HEK293 (cell line): Measurements from ENCODE around the gene OXNAD1.
A peak's percentile ranks its signal among the peaks of the same experiment; 100 is the strongest.

Source experiments
- CTCF ChIA-PET: fragments of 350-600 bp; formaldehyde crosslinking; extraction: SDS; loops from one replicate; lab custom pipeline; 2021; ENCODE audit warnings: antibody characterized with exemption; lab: Yijun Ruan, JAX
- POLR2A ChIA-PET: fragments of 300-600 bp; formaldehyde crosslinking; extraction: SDS; loops from one replicate; lab custom pipeline; 2020; ENCODE audit warnings: antibody characterized with exemption, inconsistent platforms; lab: Yijun Ruan, JAX
- H3K27ac ChIP-seq: fragments of 200-500 bp; sonication (Bioruptor generic); 2 replicates; pipeline ENCODE4 v1.5.1; 2014; ENCODE audit warnings: low read depth, low read length, control low read depth, inconsistent platforms; ENCODE audit errors: extremely low read depth
- H3K36me3 ChIP-seq, 2 experiments: fragments of 200-500 bp in 1 of 2; sonication (Bioruptor generic) in 1 of 2; 1 replicate in 1 of 2; 2 replicates in 1 of 2; pipeline ENCODE4 v1.5.1; 2014 to 2017; ENCODE audit warnings: inconsistent platforms in 2 of 2, low read length in 2 of 2; ENCODE audit not compliant: control insufficient read depth in 2 of 2, insufficient read depth in 1 of 2
- H3K4me1 ChIP-seq: fragments of 200-500 bp; sonication (Bioruptor generic); 2 replicates; pipeline ENCODE4 v1.5.1; 2014; ENCODE audit warnings: mild to moderate bottlenecking, low read length, inconsistent platforms; ENCODE audit not compliant: control insufficient read depth, insufficient read depth
- H3K4me3 ChIP-seq: 2 replicates; pipeline ENCODE4 v1.5.1; 2011; ENCODE audit warnings: low read depth, mild to moderate bottlenecking, control low read depth, low read length, moderate library complexity
- H3K9me3 ChIP-seq: fragments of 200-500 bp; sonication (Bioruptor generic); 2 replicates; pipeline ENCODE4 v1.5.1; 2014; ENCODE audit warnings: low read depth, low read length, inconsistent platforms; ENCODE audit not compliant: control insufficient read depth, insufficient read depth
- CTCF ChIP-seq: fragments of 450-650 bp; formaldehyde crosslinking; IDR thresholded peaks from 2 replicates; pipeline ENCODE4 v1.5.1; 2016; ENCODE audit warnings: missing biosample characterization, missing genetic modification characterization
- INSM2 ChIP-seq: fragments of 450-650 bp; formaldehyde crosslinking; IDR thresholded peaks from 2 replicates; pipeline ENCODE4 v1.5.1; 2016; ENCODE audit warnings: missing biosample characterization, missing genetic modification characterization
- KLF7 ChIP-seq: fragments of 450-650 bp; formaldehyde crosslinking; IDR thresholded peaks from 2 replicates; pipeline ENCODE4 v1.5.1; 2016; ENCODE audit warnings: missing biosample characterization, missing genetic modification characterization, borderline replicate concordance
- OSR2 ChIP-seq: fragments of 450-650 bp; formaldehyde crosslinking; IDR thresholded peaks from 2 replicates; pipeline ENCODE4 v1.5.1; 2016; ENCODE audit warnings: missing biosample characterization, missing genetic modification characterization
- REST ChIP-seq: fragments of 450-650 bp; formaldehyde crosslinking; IDR thresholded peaks from 2 replicates; pipeline ENCODE4 v1.5.1; 2016; ENCODE audit warnings: missing biosample characterization, missing genetic modification characterization
- SETDB1 ChIP-seq: IDR thresholded peaks from one replicate; pipeline ENCODE4 v1.6.1; 2017; ENCODE audit warnings: mild to moderate bottlenecking, low read length, moderate library complexity, mixed read lengths; ENCODE audit not compliant: insufficient read length
- SP2 ChIP-seq: fragments of 450-650 bp; formaldehyde crosslinking; IDR thresholded peaks from 2 replicates; pipeline ENCODE4 v1.5.1; 2016; ENCODE audit warnings: missing biosample characterization, missing genetic modification characterization
- YY1 ChIP-seq: fragments of 450-650 bp; formaldehyde crosslinking; IDR thresholded peaks from 2 replicates; pipeline ENCODE4 v1.5.1; 2018; ENCODE audit warnings: missing biosample characterization, missing genetic modification characterization
- ZBTB17 ChIP-seq: fragments of 450-650 bp; formaldehyde crosslinking; IDR thresholded peaks from 2 replicates; pipeline ENCODE4 v1.5.1; 2016; ENCODE audit warnings: missing biosample characterization, missing genetic modification characterization
- ZBTB21 ChIP-seq: fragments of 450-650 bp; formaldehyde crosslinking; IDR thresholded peaks from 2 replicates; pipeline ENCODE4 v1.5.1; 2017; ENCODE audit warnings: missing biosample characterization, missing genetic modification characterization
- ZBTB26 ChIP-seq: fragments of 450-650 bp; formaldehyde crosslinking; optimal IDR thresholded peaks from 2 replicates; pipeline ENCODE3; 2016; ENCODE audit warnings: missing biosample characterization, mild to moderate bottlenecking, missing genetic modification characterization
- ZBTB8A ChIP-seq: fragments of 450-650 bp; formaldehyde crosslinking; IDR thresholded peaks from 2 replicates; pipeline ENCODE4 v1.5.1; 2016; ENCODE audit warnings: missing biosample characterization, missing genetic modification characterization
- ZNF202 ChIP-seq: fragments of 450-650 bp; formaldehyde crosslinking; IDR thresholded peaks from 2 replicates; pipeline ENCODE4 v1.5.1; 2016; ENCODE audit warnings: missing biosample characterization, missing genetic modification characterization, borderline replicate concordance
- ZNF26 ChIP-seq: fragments of 450-650 bp; formaldehyde crosslinking; IDR thresholded peaks from 2 replicates; pipeline ENCODE4 v1.5.1; 2016; ENCODE audit warnings: missing biosample characterization, missing genetic modification characterization
- ZNF292 ChIP-seq: fragments of 450-650 bp; formaldehyde crosslinking; IDR thresholded peaks from 2 replicates; pipeline ENCODE4 v1.5.1; 2016; ENCODE audit warnings: low read depth, missing biosample characterization, missing genetic modification characterization, borderline replicate concordance
- ZNF391 ChIP-seq: fragments of 450-650 bp; formaldehyde crosslinking; IDR thresholded peaks from 2 replicates; pipeline ENCODE4 v1.5.1; 2016; ENCODE audit warnings: low read depth, missing biosample characterization, missing genetic modification characterization, borderline replicate concordance
- ZNF423 ChIP-seq: fragments of 450-650 bp; formaldehyde crosslinking; IDR thresholded peaks from 2 replicates; pipeline ENCODE4 v1.5.1; 2016; ENCODE audit warnings: missing biosample characterization, missing genetic modification characterization
- ZNF561 ChIP-seq: fragments of 450-650 bp; IDR thresholded peaks from 2 replicates; pipeline ENCODE4 v1.5.1; 2018; ENCODE audit warnings: missing biosample characterization, missing genetic modification characterization, borderline replicate concordance
- ZNF629 ChIP-seq: fragments of 450-650 bp; formaldehyde crosslinking; IDR thresholded peaks from 2 replicates; pipeline ENCODE4 v1.5.1; 2017; ENCODE audit warnings: missing biosample characterization, missing genetic modification characterization
- ZNF660 ChIP-seq: fragments of 450-650 bp; IDR thresholded peaks from 2 replicates; pipeline ENCODE4 v1.5.1; 2018; ENCODE audit warnings: missing biosample characterization, mild to moderate bottlenecking, missing genetic modification characterization
- ZNF843 ChIP-seq: fragments of 450-650 bp; formaldehyde crosslinking; IDR thresholded peaks from 2 replicates; pipeline ENCODE4 v1.5.1; 2016; ENCODE audit warnings: missing biosample characterization, missing genetic modification characterization
- TF ChIP-seq, protein P1 (sequence below): fragments of 450-650 bp; formaldehyde crosslinking; IDR thresholded peaks from 2 replicates; pipeline ENCODE4 v1.5.1; 2016; ENCODE audit warnings: missing biosample characterization, missing genetic modification characterization, borderline replicate concordance
- TF ChIP-seq, protein P2 (sequence below): fragments of 450-650 bp; formaldehyde crosslinking; IDR thresholded peaks from 2 replicates; pipeline ENCODE4 v1.5.1; 2016; ENCODE audit warnings: missing biosample characterization, missing genetic modification characterization

OXNAD1 gene

DNA sequence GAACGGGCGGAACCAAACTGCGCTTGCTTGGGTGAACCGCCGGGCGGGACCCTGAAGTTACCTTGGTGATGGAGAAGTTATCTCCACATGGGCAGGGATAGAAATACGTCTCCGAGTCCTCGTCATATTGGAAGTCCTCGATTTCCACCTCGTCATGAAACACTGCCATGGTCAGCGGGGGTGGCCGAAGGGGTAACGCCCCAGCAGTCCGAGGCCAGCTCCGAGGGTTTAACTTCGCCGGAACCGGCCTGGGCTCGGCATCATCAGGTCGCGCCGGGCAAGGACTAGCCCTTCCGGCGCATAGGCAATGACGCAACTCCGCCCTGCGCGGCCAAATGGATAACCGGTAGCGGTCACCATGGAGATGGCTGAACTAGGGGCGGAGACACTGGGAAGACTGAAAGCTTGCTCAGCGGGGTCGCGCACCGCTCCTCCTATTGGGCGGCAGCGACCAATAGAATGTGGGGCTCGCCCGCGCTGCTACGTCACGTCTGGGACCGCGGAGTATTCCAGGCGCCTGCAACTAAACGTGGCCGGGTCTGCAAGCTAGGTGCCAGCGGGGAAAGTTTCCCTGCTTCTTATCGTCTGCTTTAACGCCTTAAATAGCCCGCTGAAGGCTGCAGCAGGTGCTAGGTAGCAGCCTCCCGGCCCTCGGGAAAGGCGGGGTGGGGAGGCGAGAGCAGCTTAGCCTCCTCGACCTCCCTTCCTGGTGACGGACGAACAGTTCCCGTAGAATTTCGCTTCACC lies at the start of gene OXNAD1, which contains the start of gene DPH3:
TSS of gene OXNAD1 (plus strand) at position 505 of the 747 bp plus-strand sequence. CDS start 5,741 bp downstream, outside the sequence.
TSS of gene DPH3 (minus strand) at position 236 of the 747 bp plus-strand sequence. CDS start at position 169, 67 bp downstream.
- POLR2A ChIA-PET = interaction anchor here (0.5 to 1.6 kb wide), 6 partner anchors 17 to 1059 kb away, joined by 3 to 4 read pairs (median 3); partner anchors contain the start of gene CAPN7
- Histone ChIP-seq H3K4me1 (no peaks in the 10 kb centered on the region), H3K4me3 (peak within 1 kb of the TSS; percentile 93), H3K36me3 (peaks cover 8 to 32% of the 10 kb centered on the region in 2 experiments; a peak in 2 of 3 replicates), H3K27ac (peak within 1 kb of the TSS; percentile 47; the same call in 1 of the 2 replicates), H3K9me3 (no peaks in the 10 kb centered on the region)
- CTCF ChIA-PET = interaction anchor here (0.6 to 2.2 kb wide), 8 partner anchors 13 to 1144 kb away, joined by 3 to 10 read pairs (median 3); no protein-coding TSS in a partner anchor
- TF ChIP-seq ZBTB17 (tag by site-specific recombination) = peak; percentile 86
- peak; percentile 53 for TF ChIP-seq ZBTB8A (tag by site-specific recombination)
- no peak for TF ChIP-seq ZNF26 (tag by site-specific recombination)
- TF ChIP-seq KLF7 (tag by site-specific recombination) = peak; percentile 98
- peak; percentile 92 for TF ChIP-seq ZBTB21 (tag by site-specific recombination)
- no peak for TF ChIP-seq YY1 (tag by site-specific recombination)
- TF ChIP-seq ZNF423 (tag by site-specific recombination) = no peak
- TF ChIP-seq SP2 = peak; percentile 97
- TF ChIP-seq ZNF843 (tag by site-specific recombination) = peak; percentile 67
- TF ChIP-seq ZNF292 = no peak
- peak; percentile 89 for TF ChIP-seq ZBTB26
- TF ChIP-seq CTCF (tag by site-specific recombination) = 0 out of 2 replicates have a peak, but pooled peaks have one; percentile 24
- TF ChIP-seq ZNF660 = peak; percentile 45; the same call in 1 of the 2 replicates
- TF ChIP-seq ZNF202 (tag by site-specific recombination) = no peak
- no peak; the same call in 1 of the 2 replicates for TF ChIP-seq ZNF391 (tag by site-specific recombination)
- TF ChIP-seq OSR2 = peak; percentile 39; the same call in 1 of the 2 replicates
- peak; percentile 96 for TF ChIP-seq ZNF629 (tag by site-specific recombination)
- peak; percentile 45; the same call in 1 of the 2 replicates for TF ChIP-seq ZNF561
- TF ChIP-seq REST (tag by site-specific recombination) = peak; percentile 15; the same call in 1 of the 2 replicates
- TF ChIP-seq SETDB1 = no peak
- TF ChIP-seq, protein P1, sequence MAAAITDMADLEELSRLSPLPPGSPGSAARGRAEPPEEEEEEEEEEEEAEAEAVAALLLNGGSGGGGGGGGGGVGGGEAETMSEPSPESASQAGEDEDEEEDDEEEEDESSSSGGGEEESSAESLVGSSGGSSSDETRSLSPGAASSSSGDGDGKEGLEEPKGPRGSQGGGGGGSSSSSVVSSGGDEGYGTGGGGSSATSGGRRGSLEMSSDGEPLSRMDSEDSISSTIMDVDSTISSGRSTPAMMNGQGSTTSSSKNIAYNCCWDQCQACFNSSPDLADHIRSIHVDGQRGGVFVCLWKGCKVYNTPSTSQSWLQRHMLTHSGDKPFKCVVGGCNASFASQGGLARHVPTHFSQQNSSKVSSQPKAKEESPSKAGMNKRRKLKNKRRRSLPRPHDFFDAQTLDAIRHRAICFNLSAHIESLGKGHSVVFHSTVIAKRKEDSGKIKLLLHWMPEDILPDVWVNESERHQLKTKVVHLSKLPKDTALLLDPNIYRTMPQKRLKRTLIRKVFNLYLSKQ = no peak
- TF ChIP-seq, protein P2, sequence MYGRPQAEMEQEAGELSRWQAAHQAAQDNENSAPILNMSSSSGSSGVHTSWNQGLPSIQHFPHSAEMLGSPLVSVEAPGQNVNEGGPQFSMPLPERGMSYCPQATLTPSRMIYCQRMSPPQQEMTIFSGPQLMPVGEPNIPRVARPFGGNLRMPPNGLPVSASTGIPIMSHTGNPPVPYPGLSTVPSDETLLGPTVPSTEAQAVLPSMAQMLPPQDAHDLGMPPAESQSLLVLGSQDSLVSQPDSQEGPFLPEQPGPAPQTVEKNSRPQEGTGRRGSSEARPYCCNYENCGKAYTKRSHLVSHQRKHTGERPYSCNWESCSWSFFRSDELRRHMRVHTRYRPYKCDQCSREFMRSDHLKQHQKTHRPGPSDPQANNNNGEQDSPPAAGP (tag by site-specific recombination) = 0 out of 2 replicates have a peak, but pooled peaks have one; percentile 47
- peak; percentile 60; the same call in 1 of the 2 replicates for TF ChIP-seq INSM2 (tag by site-specific recombination)
